Hippocampal formation (tissue), 2 donors: ENCODE data around the gene NFKB1.

ENCODE experiments used
- DNase-seq, 2 donors: peaks; one replicate each; lab custom pipeline; 2025; lab: John Stamatoyannopoulos, UW

NFKB1 gene

GRCh38 chr4:102625232-102625930, 124.2 kb downstream of the NFKB1 start:
- peak in 1 of 2 donors; percentile 14 for DNase-seq

DNA sequence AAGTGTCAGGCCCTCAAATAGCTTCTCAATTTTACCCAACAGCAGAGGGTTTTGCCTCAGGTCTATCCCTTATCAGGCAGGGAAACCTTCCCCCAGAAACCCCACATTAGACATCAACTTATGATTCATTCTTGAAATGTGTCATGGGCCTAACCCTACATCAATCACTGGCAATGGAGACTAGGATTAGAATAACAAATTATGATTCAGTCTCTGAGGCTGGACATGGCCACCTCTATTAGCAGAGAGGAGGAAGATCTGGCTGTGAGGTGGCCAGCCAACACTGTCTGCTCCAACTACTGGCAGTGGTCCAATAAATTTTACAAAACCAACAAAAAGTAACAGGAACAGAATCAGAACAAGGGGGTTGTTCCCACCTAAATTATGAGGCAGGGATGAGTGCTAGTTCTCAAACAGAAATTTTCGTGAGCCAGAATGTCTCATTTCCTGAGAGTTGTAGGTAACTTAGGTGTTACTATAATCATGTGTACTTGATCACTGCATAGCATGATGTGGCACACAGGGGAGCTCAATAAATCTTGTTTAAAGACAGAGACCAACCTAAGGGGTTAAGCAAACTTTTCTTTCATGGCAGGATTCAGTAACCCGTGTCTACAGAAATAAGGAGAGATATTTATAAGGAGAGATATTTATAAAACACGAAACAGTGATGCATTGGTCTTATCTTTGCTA, 126.8 kb downstream of the NFKB1 start:
- DNase-seq = no peak

DNA sequence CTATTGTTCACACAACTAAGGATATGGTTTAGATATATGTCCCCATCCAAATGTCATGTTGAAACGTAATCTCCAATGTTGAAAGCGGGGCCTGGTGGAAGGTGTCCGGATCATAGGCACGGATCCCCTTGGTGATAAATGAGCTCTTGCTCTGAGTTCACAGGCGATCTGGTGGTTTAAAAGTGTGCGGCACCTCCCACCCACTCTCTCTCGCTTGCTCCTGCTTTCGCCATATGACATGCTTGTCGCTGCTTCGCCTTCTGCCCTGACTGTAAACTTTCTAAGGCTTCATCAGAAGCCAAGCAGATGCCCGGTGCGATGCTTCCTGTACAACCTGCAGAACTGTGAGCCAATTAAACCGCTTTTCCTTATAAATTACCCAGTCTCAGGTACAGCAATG, 128.5 kb downstream of the NFKB1 start:
- DNase-seq = no peak

DNA sequence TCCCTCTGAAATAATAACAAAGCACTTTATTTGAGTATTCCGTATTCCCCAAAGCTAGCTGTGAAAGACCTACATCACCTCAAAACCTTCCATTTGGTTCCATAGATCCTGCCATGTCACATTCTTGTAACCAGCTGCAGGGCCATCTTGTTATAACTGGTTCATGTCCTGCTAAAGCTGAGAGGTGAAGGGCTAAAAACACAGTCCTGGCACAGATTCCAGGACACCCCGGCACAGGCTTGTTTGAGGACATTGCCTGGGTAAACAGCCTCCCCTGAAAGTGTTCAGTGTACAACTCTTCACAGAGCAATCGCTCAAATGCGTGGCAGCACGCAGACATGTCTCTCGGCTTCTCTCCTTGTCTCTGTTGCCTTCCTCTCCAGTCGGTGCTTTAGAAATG, 130.5 kb downstream of the NFKB1 start:
- no peak for DNase-seq

DNA sequence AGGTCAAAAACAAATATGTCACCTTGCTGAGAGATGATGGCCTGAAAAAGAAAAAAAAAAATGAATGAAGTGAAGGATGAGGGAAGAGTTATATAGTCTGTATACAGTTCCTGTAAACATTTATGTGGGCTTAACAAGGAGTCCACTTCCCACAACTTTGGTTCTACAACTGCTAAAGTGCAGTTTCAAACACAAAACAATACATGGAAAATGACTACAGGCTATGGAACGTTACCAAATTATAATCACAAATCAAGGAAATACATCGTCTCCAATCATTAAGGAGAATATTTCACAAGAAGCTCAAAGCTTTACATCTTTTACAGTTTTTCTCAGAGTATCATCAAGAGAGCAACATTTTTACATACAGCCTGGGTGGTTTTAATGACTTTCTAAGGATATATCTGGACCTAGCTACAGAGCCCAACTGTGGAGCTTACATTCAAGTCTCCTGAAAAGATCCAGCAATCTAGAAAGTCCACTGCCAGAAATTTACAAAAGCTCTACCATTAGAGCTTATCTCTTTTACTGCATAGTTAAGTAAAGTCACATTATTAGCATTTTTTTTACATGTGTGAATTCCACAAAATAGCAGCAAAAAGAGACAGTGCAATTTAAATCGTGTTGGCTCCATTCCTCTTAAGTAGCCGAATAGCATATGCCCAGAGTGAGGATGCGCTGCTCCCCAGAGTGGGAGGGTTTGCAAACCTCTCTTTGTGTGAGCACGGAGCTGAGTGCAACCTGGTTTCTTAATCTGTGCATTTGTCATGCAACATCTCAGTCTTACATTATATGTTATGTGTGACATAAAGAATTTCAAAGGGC, 131.3 kb downstream of the NFKB1 start:
- DNase-seq = no peak

DNA sequence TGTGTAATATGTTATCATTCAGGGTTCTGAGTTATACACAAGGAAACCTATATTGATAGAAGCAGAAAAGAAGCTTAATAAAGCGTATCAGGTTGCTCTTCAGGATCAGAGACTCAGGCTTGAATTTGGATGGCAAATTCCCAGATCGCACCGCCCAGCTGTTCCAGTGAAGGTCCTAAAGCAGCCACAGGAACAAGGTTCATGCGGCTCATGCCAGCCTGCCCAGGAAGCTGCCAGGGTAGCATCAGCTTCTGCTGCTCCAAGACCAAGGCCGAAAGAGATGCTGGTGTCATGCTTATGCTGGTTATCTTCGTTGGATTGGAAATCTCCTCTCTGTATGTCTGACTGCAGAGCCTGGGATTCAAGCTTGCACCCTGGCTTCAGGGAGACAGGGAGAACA, 131.9 kb downstream of the NFKB1 start:
- DNase-seq = no peak

DNA sequence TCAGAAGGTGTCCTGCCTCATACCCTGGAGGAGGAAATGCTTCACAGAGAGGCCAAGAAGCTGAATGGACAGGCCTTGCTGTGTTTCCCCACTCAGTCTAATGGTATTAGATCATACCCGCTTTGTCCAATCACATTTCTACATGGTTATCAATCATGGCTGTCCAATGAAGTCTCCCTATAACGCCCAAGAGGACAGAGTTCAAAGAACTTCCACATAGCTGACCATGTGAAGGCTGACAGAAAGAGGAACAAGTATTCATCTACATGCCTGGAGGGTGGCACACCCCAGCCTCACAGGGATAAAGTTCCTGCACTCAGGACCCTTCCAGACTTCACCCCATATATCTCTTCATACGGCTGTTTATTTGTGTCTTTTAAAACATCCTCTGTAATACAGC, 136.2 kb downstream of the NFKB1 start:
- no peak for DNase-seq

DNA sequence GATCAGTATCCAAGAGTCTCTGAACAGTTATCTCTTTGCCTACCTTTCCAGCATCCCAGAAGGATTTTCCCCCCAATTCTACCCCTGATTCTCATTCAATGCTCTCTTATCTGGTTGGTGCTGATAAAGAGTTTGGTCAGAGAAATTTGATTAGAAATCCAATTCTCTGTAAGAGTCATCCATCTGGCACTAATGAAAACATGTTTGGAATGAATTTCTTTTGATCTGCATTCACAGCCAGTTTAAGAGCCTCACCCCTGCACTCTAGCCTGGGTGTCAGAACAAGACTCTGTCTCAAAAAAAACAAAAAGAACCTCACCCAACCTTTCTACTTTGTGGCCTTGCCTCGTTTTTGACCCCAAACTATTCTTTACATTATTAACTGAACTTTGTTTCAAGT, 137.5 kb downstream of the NFKB1 start:
- no peak for DNase-seq

DNA sequence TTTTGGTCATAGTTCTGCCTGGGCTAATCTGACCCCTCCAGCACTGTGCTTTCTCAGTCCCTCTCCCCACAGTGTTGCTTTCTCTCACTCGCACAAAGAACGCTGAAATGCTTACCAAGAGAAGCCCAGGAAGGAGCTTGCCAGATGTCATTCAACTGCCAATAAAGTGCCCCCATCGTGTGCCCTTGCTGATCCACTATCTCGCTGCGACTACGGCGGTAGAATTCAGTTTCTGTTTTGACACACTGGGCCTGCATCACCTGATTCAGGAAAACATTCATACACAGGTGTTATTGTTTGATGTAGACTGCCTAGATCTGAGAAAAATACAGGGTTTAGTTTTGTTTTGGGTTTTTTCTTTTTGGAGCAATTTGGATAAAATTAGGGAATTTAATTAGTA, 138.4 kb downstream of the NFKB1 start:
- no peak for DNase-seq

DNA sequence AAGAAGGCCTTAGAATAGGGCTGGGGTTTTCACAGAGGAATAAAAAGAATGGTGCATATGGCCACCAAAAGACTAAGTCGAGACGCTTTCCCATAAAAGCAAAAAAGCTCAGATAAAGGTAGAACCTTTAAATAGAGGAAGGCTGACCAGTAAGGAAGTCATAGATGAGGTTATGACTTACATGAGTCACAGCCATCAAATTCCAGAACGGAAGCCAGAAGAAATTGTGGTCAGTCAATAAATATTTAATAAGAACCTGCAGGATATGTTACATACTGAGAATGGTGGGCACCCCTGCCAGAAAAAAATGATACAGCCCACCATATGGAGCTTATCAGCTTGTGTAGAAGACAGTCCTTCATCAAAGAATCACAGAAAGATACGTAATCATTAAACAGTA, 139.5 kb downstream of the NFKB1 start:
- no peak for DNase-seq

- peak; percentile 50 to 79 for DNase-seq
Observed at GRCh38 chr4:102641793-102642192, 140.6 kb downstream of the NFKB1 start.

DNA sequence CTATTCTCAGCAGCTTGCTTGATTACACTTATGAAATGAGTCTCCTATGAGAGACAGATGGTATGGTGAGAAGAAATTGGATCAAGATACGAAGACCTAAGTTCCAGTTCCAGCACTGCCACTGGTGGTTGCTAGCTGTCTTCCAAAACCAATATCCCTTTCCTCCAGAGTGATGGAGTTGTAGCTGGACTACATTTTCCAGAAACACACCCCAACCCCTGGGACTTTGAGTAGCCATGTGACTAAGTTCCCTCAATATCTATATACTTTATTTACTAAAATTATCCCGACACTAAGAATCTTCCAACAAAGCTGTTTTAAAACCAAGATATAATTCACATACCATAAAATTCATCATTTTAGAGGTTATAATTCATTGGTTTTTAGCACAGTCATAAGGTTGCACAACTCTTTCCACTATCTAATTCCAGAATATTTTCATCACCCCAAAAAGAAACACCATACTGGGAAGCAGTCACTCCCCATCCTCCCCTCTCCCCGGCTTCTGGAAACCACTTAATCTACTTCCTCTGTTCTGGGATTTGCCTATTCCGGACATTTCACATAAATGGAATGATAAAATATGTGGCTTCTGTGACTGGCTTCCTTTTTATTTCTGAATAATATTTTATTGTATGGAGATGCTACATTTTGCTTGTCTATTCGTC, 141.6 kb downstream of the NFKB1 start:
- DNase-seq = no peak

DNA sequence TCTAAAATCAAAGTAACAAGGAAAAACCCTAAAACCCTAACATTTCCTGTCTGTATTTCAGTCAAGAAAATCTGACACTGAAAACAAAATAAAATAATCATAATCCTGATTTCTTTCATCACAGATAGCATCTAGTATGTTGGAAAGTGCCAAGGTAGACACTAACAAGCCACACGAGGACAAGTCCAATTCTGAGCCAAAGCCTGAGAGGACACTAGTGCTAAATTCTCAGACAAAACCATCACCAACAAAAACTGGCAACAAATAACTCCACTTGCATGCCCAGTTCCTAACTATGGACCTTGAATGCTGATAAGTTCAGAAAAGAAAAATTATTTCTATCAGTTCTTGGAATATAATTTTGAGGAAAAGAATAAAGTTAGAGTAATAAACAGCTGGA, 146.0 kb downstream of the NFKB1 start:
- DNase-seq = peak in 1 of 2 donors; percentile 30

DNA sequence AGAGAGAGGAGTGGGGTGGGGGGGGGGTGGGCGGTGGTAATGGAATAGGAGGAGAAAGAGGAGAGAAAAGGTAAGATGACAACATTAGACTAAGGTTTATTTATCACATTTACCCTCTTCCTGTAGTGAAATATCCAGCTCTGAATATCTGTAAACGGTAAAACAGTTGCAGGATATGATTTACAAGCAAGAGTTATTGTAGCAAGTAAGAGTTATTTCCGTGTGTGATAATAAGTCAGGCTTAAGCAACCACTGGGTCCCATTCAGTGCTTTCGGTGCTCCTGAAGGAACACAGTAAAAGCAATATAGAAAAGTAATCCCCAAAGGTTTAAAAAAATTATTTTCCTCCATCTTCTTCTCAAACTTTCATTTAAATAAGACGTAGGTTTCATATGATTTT, 156.0 kb downstream of the NFKB1 start:
- DNase-seq = no peak

GRCh38 chr4:102663073-102663472, 161.9 kb downstream of the NFKB1 start:
- DNase-seq = no peak

DNA sequence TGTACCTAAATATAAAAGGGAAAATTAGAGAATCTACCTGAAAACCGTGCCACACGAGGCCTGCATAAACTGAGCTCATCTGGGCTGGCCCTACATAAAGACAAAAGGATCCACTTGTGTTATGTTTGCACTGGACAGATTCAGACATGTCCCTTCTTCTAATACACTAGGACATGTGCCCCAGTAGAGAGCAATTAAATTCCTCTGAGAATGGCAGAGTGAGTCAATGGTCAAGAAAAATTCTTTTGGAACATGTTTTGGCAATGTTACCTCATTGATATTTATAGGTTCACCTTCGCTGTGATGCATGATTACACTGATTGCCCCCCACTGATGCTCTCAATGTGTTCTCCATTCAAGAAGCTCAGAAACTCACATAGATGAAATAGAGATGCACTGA, 164.4 kb downstream of the NFKB1 start:
- no peak for DNase-seq
